Measurements from ENCODE around the gene TSPAN8.

The TSPAN8 gene

DNA sequence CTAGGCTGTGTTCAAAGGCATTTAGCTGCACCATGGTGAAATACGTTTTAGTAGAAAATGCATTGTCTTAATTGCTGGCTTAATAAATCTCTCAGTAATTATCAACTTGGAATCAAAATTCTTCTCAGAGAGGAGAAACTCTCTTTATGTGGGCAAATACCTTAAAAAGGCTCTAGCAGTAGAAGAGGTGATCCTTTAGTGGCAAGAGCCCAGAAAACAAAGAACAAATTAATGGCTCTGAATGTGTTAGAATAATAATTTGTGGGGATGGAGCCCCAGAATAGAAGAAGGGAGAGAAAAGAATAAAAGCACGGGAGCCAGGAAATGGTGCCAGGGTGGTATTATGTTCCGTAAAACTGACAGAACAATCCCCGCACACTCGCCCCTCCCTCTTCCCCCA lies 14.8 kb downstream of the TSPAN8 start:
- Histone ChIP-seq H3K9ac (no peak overlapping the region), H3K4me3 (ENCODE audit: low read depth, low read length) (no peak overlapping the region), H3K27ac (no peak overlapping the region), H3K4me1 (no peaks in the 10 kb centered on the region), H2AFZ (no peak overlapping the region), H3K27me3 (ENCODE audit: control insufficient read depth, insufficient read depth, low read length) (peaks cover 3% of the 10 kb centered on the region), H3K4me2 (ENCODE audit: low read length) (no peak overlapping the region), H3K9me3 (ENCODE audit: control insufficient read depth, low read length) (no peaks in the 10 kb centered on the region), H3K36me3 (ENCODE audit: control insufficient read depth, insufficient read depth, low read length) (no peaks in the 10 kb centered on the region), H3K79me2 (no peaks in the 10 kb centered on the region)
- TF ChIP-seq, protein P1, sequence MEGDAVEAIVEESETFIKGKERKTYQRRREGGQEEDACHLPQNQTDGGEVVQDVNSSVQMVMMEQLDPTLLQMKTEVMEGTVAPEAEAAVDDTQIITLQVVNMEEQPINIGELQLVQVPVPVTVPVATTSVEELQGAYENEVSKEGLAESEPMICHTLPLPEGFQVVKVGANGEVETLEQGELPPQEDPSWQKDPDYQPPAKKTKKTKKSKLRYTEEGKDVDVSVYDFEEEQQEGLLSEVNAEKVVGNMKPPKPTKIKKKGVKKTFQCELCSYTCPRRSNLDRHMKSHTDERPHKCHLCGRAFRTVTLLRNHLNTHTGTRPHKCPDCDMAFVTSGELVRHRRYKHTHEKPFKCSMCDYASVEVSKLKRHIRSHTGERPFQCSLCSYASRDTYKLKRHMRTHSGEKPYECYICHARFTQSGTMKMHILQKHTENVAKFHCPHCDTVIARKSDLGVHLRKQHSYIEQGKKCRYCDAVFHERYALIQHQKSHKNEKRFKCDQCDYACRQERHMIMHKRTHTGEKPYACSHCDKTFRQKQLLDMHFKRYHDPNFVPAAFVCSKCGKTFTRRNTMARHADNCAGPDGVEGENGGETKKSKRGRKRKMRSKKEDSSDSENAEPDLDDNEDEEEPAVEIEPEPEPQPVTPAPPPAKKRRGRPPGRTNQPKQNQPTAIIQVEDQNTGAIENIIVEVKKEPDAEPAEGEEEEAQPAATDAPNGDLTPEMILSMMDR (IDR thresholded peaks at IDR 0.05), result no peak

DNA sequence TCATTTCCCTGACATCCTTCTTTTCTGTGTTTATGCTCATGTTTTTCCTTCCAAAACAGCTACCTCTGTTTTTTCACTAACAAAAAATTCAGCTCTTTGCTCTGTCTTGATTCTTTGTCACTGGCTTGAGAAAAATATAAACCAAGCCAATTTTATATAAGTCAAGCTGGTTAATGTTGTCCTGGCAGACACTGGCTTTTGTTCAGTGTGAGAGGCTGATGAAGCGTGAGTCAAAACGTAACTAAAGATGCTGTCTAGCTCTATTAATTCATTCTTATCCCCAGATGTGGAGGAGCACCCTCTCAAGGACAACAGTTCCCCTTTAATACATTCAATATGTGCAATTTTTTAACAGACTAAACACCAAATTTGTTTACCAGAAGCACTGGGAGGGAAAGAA lies 15.8 kb downstream of the TSPAN8 start:
- no peaks in the 10 kb centered on the region for H3K4me1 ChIP-seq
- H2AFZ ChIP-seq, result no peak overlapping the region
- TF ChIP-seq, protein P1 (IDR thresholded peaks at IDR 0.05), result no peak
- no peak overlapping the region for H3K27ac ChIP-seq
- peaks cover 3% of the 10 kb centered on the region for H3K27me3 ChIP-seq (ENCODE audit: control insufficient read depth, insufficient read depth, low read length)
- H3K4me3 ChIP-seq (ENCODE audit: low read depth, low read length), result no peak overlapping the region
- no peaks in the 10 kb centered on the region for H3K36me3 ChIP-seq (ENCODE audit: control insufficient read depth, insufficient read depth, low read length)
- H3K9me3 ChIP-seq (ENCODE audit: control insufficient read depth, low read length), result no peaks in the 10 kb centered on the region
- no peak overlapping the region for H3K9ac ChIP-seq
- H3K79me2 ChIP-seq, result no peaks in the 10 kb centered on the region
- H3K4me2 ChIP-seq (ENCODE audit: low read length), result no peak overlapping the region

DNA sequence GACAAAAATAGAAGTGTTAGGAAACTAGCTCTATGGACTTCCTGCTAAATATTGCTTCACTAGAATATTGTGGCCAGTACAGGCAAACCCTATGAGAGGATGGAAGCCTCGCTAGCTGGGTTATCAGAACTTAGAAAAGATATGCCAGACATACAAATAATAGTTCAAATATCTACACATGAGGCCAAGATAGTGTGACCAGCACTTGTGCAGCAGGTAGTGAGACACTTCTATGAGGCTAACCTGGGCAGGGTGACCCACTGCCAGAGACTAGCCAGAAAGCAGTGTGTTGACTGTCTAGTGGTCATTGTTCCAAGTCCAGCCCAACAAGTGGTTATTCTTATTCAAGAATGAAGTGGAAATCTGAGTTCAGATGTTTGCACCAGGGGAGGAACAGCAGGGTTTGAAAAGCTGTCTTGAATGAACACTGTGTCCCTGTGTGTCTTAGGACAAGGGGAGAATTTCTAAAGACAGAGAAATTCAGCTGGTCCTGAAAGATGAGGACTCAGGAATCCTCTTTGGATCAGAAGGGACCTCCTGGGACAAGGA lies 16.3 kb downstream of the TSPAN8 start:
- no peaks in the 10 kb centered on the region for H3K36me3 ChIP-seq (ENCODE audit: control insufficient read depth, insufficient read depth, low read length)
- no peak overlapping the region for H2AFZ ChIP-seq
- H3K9ac ChIP-seq, result no peak overlapping the region
- no peak overlapping the region for H3K4me2 ChIP-seq (ENCODE audit: low read length)
- H3K9me3 ChIP-seq (ENCODE audit: control insufficient read depth, low read length), result no peaks in the 10 kb centered on the region
- no peaks in the 10 kb centered on the region for H3K4me1 ChIP-seq
- H3K27ac ChIP-seq, result no peak overlapping the region
- no peaks in the 10 kb centered on the region for H3K79me2 ChIP-seq
- no peak overlapping the region for H3K4me3 ChIP-seq (ENCODE audit: low read depth, low read length)
- TF ChIP-seq, protein P1 (IDR thresholded peaks at IDR 0.05), result no peak
- peaks cover 3% of the 10 kb centered on the region for H3K27me3 ChIP-seq (ENCODE audit: control insufficient read depth, insufficient read depth, low read length)

DNA sequence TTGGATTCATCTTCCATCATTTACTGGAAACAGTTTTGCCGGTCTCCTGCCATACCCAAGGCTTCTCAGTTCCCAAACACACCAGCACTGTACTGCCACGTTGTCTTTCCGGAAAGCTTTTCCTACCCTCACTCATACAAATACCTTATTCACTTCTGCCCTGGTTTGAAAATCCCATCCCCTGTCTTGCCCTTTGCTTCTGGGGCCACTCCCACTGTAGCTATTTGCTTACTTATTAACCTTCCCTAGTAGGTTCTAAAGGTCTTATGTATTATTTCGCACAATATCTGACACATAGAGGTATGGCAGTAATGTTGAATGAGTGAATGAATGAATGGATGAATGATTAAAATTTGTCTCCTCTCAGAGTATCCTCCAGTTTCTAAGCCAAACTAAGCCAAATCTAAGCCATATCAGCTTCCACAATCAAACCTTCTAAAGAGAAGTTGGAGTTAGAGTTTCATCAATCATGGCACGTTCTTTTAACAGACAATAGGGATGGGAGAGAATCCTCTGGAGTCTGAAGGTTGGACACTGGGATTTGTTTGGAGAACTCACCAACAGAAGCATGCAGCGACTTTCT lies 18.6 kb downstream of the TSPAN8 start:
- H3K4me1 ChIP-seq, result no peaks in the 10 kb centered on the region
- no peak overlapping the region for H3K4me3 ChIP-seq (ENCODE audit: low read depth, low read length)
- TF ChIP-seq, protein P1 (IDR thresholded peaks at IDR 0.05), result no peak
- no peak overlapping the region for H2AFZ ChIP-seq
- no peaks in the 10 kb centered on the region for H3K79me2 ChIP-seq
- no peak overlapping the region for H3K9ac ChIP-seq
- no peak overlapping the region for H3K4me2 ChIP-seq (ENCODE audit: low read length)
- peaks cover 3% of the 10 kb centered on the region for H3K27me3 ChIP-seq (ENCODE audit: control insufficient read depth, insufficient read depth, low read length)
- no peak overlapping the region for H3K27ac ChIP-seq
- no peaks in the 10 kb centered on the region for H3K9me3 ChIP-seq (ENCODE audit: control insufficient read depth, low read length)
- no peaks in the 10 kb centered on the region for H3K36me3 ChIP-seq (ENCODE audit: control insufficient read depth, insufficient read depth, low read length)

DNA sequence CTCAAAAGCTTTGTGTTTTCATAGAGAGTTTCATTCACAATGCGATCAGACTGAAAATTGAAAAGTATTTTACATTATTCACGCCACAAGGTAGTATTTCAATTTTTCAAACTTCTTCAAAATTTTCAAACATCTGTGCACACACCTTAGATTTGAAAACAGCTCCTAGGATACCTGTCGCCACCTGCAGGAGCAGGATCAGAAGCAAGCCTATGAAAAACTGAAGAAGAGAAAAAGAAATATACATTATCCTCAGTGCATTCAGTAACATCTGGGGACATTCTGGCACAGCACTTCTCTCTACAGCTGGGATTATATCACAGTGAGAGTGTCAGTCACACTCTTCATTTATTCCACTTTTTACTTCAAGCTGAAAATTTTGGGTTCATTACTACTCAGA lies 19.8 kb downstream of the TSPAN8 start:
- no peak overlapping the region for H3K4me3 ChIP-seq (ENCODE audit: low read depth, low read length)
- TF ChIP-seq, protein P1 (IDR thresholded peaks at IDR 0.05), result no peak
- no peak overlapping the region for H2AFZ ChIP-seq
- H3K79me2 ChIP-seq, result no peaks in the 10 kb centered on the region
- no peak overlapping the region for H3K9ac ChIP-seq
- no peaks in the 10 kb centered on the region for H3K36me3 ChIP-seq (ENCODE audit: control insufficient read depth, insufficient read depth, low read length)
- peaks cover 3% of the 10 kb centered on the region for H3K27me3 ChIP-seq (ENCODE audit: control insufficient read depth, insufficient read depth, low read length)
- no peaks in the 10 kb centered on the region for H3K4me1 ChIP-seq
- H3K4me2 ChIP-seq (ENCODE audit: low read length), result no peak overlapping the region
- H3K9me3 ChIP-seq (ENCODE audit: control insufficient read depth, low read length), result no peaks in the 10 kb centered on the region
- no peak overlapping the region for H3K27ac ChIP-seq
